Measurements from ENCODE around the gene SLC5A3.

SLC5A3 gene

GRCh38 chr21:34097442-34097841, 24.1 kb downstream of the SLC5A3 start:
- no peak overlapping the region for H3K4me3 ChIP-seq (ENCODE audit: low read depth, low read length)

GRCh38 chr21:34100337-34100736, 27.0 kb downstream of the SLC5A3 start:
- no peak overlapping the region for H3K4me3 ChIP-seq (ENCODE audit: low read depth, low read length)

GRCh38 chr21:34100790-34101189, 27.4 kb downstream of the SLC5A3 start:
- H3K4me3 ChIP-seq (ENCODE audit: low read depth, low read length) = no peak overlapping the region

- H3K4me3 ChIP-seq (ENCODE audit: low read depth, low read length) = no peak overlapping the region
Measured at GRCh38 chr21:34105947-34106541, 32.7 kb downstream of the SLC5A3 start.

GRCh38 chr21:34107606-34108005, 34.2 kb downstream of the SLC5A3 start:
- no peak overlapping the region for H3K4me3 ChIP-seq (ENCODE audit: low read depth, low read length)

GRCh38 chr21:34109075-34109474, 35.7 kb downstream of the SLC5A3 start:
- H3K4me3 ChIP-seq (ENCODE audit: low read depth, low read length) = no peak overlapping the region

- no peak overlapping the region for H3K4me3 ChIP-seq (ENCODE audit: low read depth, low read length)
Measured at GRCh38 chr21:34110594-34111202, 37.3 kb downstream of the SLC5A3 start.

- no peak overlapping the region for H3K4me3 ChIP-seq (ENCODE audit: low read depth, low read length)
Measured at GRCh38 chr21:34112316-34113033, 39.1 kb downstream of the SLC5A3 start.

- no peak overlapping the region for H3K4me3 ChIP-seq (ENCODE audit: low read depth, low read length)
Measured at GRCh38 chr21:34113842-34114241, 40.5 kb downstream of the SLC5A3 start.

- H3K4me3 ChIP-seq (ENCODE audit: low read depth, low read length) = no peak overlapping the region
Measured at GRCh38 chr21:34115160-34115559, 41.8 kb downstream of the SLC5A3 start.

GRCh38 chr21:34116569-34116968, 43.2 kb downstream of the SLC5A3 start:
- H3K4me3 ChIP-seq (ENCODE audit: low read depth, low read length) = no peak overlapping the region

GRCh38 chr21:34120867-34121266, 47.5 kb downstream of the SLC5A3 start:
- H3K4me3 ChIP-seq (ENCODE audit: low read depth, low read length) = no peak overlapping the region

- no peak overlapping the region for H3K4me3 ChIP-seq (ENCODE audit: low read depth, low read length)
Measured at GRCh38 chr21:34122047-34122446, 48.7 kb downstream of the SLC5A3 start.

All from iPS-11a (cell line).